Common myeloid progenitor, CD34-positive (primary cell): ENCODE results near the gene STK17B.

Source experiments
- CTCF ChIA-PET: fragments of 350-600 bp; sonication (Branson Sonifier 250); formaldehyde crosslinking; loops from one replicate; lab custom pipeline; 2021; ENCODE audit warnings: antibody characterized with exemption; lab: Charles Lee
- POLR2A ChIA-PET: fragments of 350-600 bp; sonication (Branson Sonifier 250); formaldehyde crosslinking; loops from one replicate; lab custom pipeline; 2021; ENCODE audit warnings: antibody characterized with exemption; lab: Charles Lee
- DNase-seq, 3 donors: peaks; one replicate each; pipeline versions ENCODE4 v3.0.0 to v3.0.0-alpha.2; 2013
- H3K27ac ChIP-seq, 2 experiments: 1 replicate in 1 of 2; 2 replicates in 1 of 2; pipeline ENCODE4 v1.7.0; 2013; ENCODE audit warnings: inconsistent platforms in 2 of 2, low read length in 2 of 2, mild to moderate bottlenecking in 2 of 2, low read depth in 1 of 2, moderate library complexity in 1 of 2; ENCODE audit not compliant: severe bottlenecking in 2 of 2, insufficient read depth in 1 of 2, poor library complexity in 1 of 2
- H3K27me3 ChIP-seq, 5 experiments: replicated peaks in 2 of 5; 1 replicate in 3 of 5; 2 replicates in 2 of 5; pipeline versions ENCODE4 v1.6.1 to v1.7.0; 2013; ENCODE audit warnings: low read length in 4 of 5, mild to moderate bottlenecking in 2 of 5, moderate library complexity in 2 of 5, inconsistent platforms in 1 of 5; ENCODE audit not compliant: insufficient read depth in 5 of 5, control insufficient read depth in 4 of 5
- H3K36me3 ChIP-seq, 4 experiments: 1 replicate in 2 of 4; 2 replicates in 2 of 4; pipeline versions ENCODE4 v1.6.1 to v1.7.0; 2013; ENCODE audit warnings: low read length in 3 of 4, control low read depth in 1 of 4, mild to moderate bottlenecking in 1 of 4; ENCODE audit not compliant: control insufficient read depth in 4 of 4, insufficient read depth in 4 of 4
- H3K4me1 ChIP-seq, 4 experiments: 1 replicate in 3 of 4; 2 replicates in 1 of 4; pipeline versions ENCODE4 v1.6.1 to v1.7.1; 2013; ENCODE audit warnings: low read length in 3 of 4, mild to moderate bottlenecking in 3 of 4, control low read depth in 1 of 4, inconsistent platforms in 1 of 4, moderate library complexity in 1 of 4; ENCODE audit not compliant: control insufficient read depth in 4 of 4, insufficient read depth in 4 of 4; ENCODE audit errors: control extremely low read depth in 1 of 4
- H3K4me3 ChIP-seq, 7 experiments: 1 replicate in 4 of 7; 2 replicates in 3 of 7; pipeline versions ENCODE4 v1.5.1 to v1.7.0; 2013; ENCODE audit warnings: mild to moderate bottlenecking in 7 of 7, low read length in 6 of 7, moderate library complexity in 6 of 7, inconsistent platforms in 2 of 7, low read depth in 2 of 7, control low read depth in 1 of 7; ENCODE audit not compliant: insufficient read depth in 4 of 7, control insufficient read depth in 1 of 7; ENCODE audit errors: extremely low read depth in 1 of 7
- H3K9me3 ChIP-seq, 5 experiments: 1 replicate in 4 of 5; 2 replicates in 1 of 5; pipeline versions ENCODE4 v1.6.1 to v1.7.1; 2013; ENCODE audit warnings: low read length in 4 of 5, mild to moderate bottlenecking in 2 of 5, inconsistent platforms in 1 of 5, low read depth in 1 of 5, moderate library complexity in 1 of 5; ENCODE audit not compliant: control insufficient read depth in 4 of 5, insufficient read depth in 2 of 5; ENCODE audit errors: control extremely low read depth in 1 of 5
- WGBS: methylation state at CpG from one replicate; pipeline ENCODE4 v1.1.5; 2013; ENCODE audit not compliant: insufficient coverage; 5-methylcytosine and 5-hydroxymethylcytosine counted together

Gene STK17B

GRCh38 chr2:196142825-196143224 is 28.6 kb downstream of the STK17B start:
- CTCF ChIA-PET = interaction anchor here (0.6 to 1.8 kb wide), 3 partner anchors 31 to 194 kb away, joined by 3 to 5 read pairs (median 3); no protein-coding TSS in a partner anchor
- POLR2A ChIA-PET = no interaction called here
- no peaks in the 10 kb centered on the region for H3K9me3 ChIP-seq
- H3K27ac ChIP-seq = no peak overlapping the region
- no peaks in the 10 kb centered on the region for H3K27me3 ChIP-seq
- peaks cover 34 to 64% (median 49%) of the 10 kb centered on the region in 4 experiments for H3K36me3 ChIP-seq
- no peak for DNase-seq
- WGBS = 100% methylated on average over 1 of the region's 1 CpG
- H3K4me3 ChIP-seq = no peak overlapping the region
- H3K4me1 ChIP-seq = no peaks in the 10 kb centered on the region

GRCh38 chr2:196140213-196140612 is 31.2 kb downstream of the STK17B start:
- ChIA-PET POLR2A (interaction anchor here (1.2 kb wide), 1 partner anchor 62 kb away, joined by 3 read pairs; no protein-coding TSS in a partner anchor), CTCF (interaction anchor here (0.7 to 2.0 kb wide), 5 partner anchors 17 to 136 kb away, joined by 3 to 6 read pairs (median 3); no protein-coding TSS in a partner anchor)
- peaks cover 0 to 12% (median 4%) of the 10 kb centered on the region in 5 experiments for H3K9me3 ChIP-seq
- H3K4me3 ChIP-seq = no peak overlapping the region
- H3K4me1 ChIP-seq = no peaks in the 10 kb centered on the region
- peaks cover 42 to 78% (median 54%) of the 10 kb centered on the region in 4 experiments for H3K36me3 ChIP-seq
- H3K27me3 ChIP-seq = no peaks in the 10 kb centered on the region
- DNase-seq = no peak
- no peak overlapping the region for H3K27ac ChIP-seq

GRCh38 chr2:196137271-196137670 is 34.1 kb downstream of the STK17B start:
- no peak overlapping the region for H3K27ac ChIP-seq
- ChIA-PET CTCF (interaction anchor here (0.6 to 1.7 kb wide), 5 partner anchors 15 to 210 kb away, joined by 3 to 6 read pairs (median 3); no protein-coding TSS in a partner anchor), POLR2A (no interaction called here)
- 100% methylated on average over 2 of the region's 2 CpGs for WGBS
- H3K36me3 ChIP-seq = peaks cover 32 to 86% (median 52%) of the 10 kb centered on the region in 4 experiments
- DNase-seq = no peak
- no peak overlapping the region for H3K4me3 ChIP-seq
- no peaks in the 10 kb centered on the region for H3K27me3 ChIP-seq
- peaks cover 9 to 29% (median 15%) of the 10 kb centered on the region in 5 experiments for H3K9me3 ChIP-seq
- no peaks in the 10 kb centered on the region for H3K4me1 ChIP-seq

GRCh38 chr2:196136151-196136550 is 35.2 kb downstream of the STK17B start:
- Histone ChIP-seq H3K4me1 (no peaks in the 10 kb centered on the region), H3K4me3 (no peak overlapping the region), H3K27ac (no peak overlapping the region), H3K36me3 (peaks cover 29 to 81% (median 49%) of the 10 kb centered on the region in 4 experiments), H3K9me3 (peaks cover 9 to 40% (median 25%) of the 10 kb centered on the region in 5 experiments), H3K27me3 (no peaks in the 10 kb centered on the region)
- POLR2A ChIA-PET = interaction anchor here (1.0 kb wide), 1 partner anchor 105 kb away, joined by 3 read pairs; no protein-coding TSS in a partner anchor
- CTCF ChIA-PET = interaction anchor here (1.2 kb wide), 1 partner anchor 31 kb away, joined by 3 read pairs; no protein-coding TSS in a partner anchor
- WGBS = 97% methylated on average over 7 of the region's 7 CpGs
- no peak for DNase-seq

- Histone ChIP-seq H3K27ac (no peak overlapping the region), H3K4me1 (no peaks in the 10 kb centered on the region), H3K4me3 (no peak overlapping the region), H3K9me3 (peaks cover 11 to 70% (median 45%) of the 10 kb centered on the region in 5 experiments), H3K27me3 (no peaks in the 10 kb centered on the region), H3K36me3 (peaks cover 13 to 44% (median 26%) of the 10 kb centered on the region in 4 experiments)
- CTCF ChIA-PET = interaction anchor here (0.9 to 1.4 kb wide), 3 partner anchors 135 to 166 kb away, joined by 3 read pairs; no protein-coding TSS in a partner anchor
- 80% methylated on average over 5 of the region's 5 CpGs for WGBS
- POLR2A ChIA-PET = no interaction called here
- DNase-seq = peak; percentile 38 to 73 (median 73)
Measured at GRCh38 chr2:196131949-196132925, 39.1 kb downstream of the STK17B start.

- Histone ChIP-seq H3K9me3 (peaks cover 6 to 73% (median 45%) of the 10 kb centered on the region in 5 experiments), H3K36me3 (peaks cover 6 to 36% (median 21%) of the 10 kb centered on the region in 4 experiments), H3K4me1 (no peaks in the 10 kb centered on the region), H3K4me3 (no peak overlapping the region), H3K27me3 (no peaks in the 10 kb centered on the region), H3K27ac (no peak overlapping the region)
- ChIA-PET CTCF (interaction anchor here (1.2 kb wide), 1 partner anchor 135 kb away, joined by 3 read pairs; no protein-coding TSS in a partner anchor), POLR2A (no interaction called here)
- WGBS = 86% methylated on average over 5 of the region's 7 CpGs
- peak; percentile 46 to 60 (median 51) for DNase-seq
Measured at GRCh38 chr2:196131384-196131937, 39.9 kb downstream of the STK17B start.
